GM18508 (cell line): Measurements from ENCODE around the gene LHPP.

Source experiments
- ATAC-seq: cut with Tn5 transposase; IDR thresholded peaks from one replicate; pipeline ENCODE4 v1.9.1; 2021; ENCODE audit warnings: moderate number of reproducible peaks; ENCODE audit not compliant: insufficient read depth, unreplicated experiment

The LHPP gene

GRCh38 chr10:124660404-124661125, 198.9 kb downstream of the LHPP start:
- no peak for ATAC-seq

GRCh38 chr10:124661660-124662180, 200.1 kb downstream of the LHPP start:
- ATAC-seq = no peak

- ATAC-seq = no peak
These were observed 201.6 kb downstream of the LHPP start for GRCh38 chr10:124663228-124663627.
